ENCODE data around the gene EVX2. TPM values are rescaled to one million over a fixed set of nuclear protein-coding genes. Genes with fewer than 3 reads are reported as not detected.

EVX2 gene
- total and polyA plus RNA-seq, 2 of the 13 experiments (the other 11 are each of a cell fraction or from before 2014, with no cell fraction given): not detected

GRCh38 chr2:176104316-176105077 is 20.7 kb upstream of the EVX2 start (continued):
- TF ChIP-seq ZNF775 (CRISPR knock-in tag; IDR thresholded peaks at IDR 0.05; ENCODE audit: borderline replicate concordance): no peak

- in situ Hi-C loops (cut with HindIII; ENCODE audit: extremely low pct_ligation_motif_present, low pct_unique_long_range_greater_than_20kb): loop anchor here (10.0 kb wide), 1 partner anchor 1069 kb away; no protein-coding TSS in a partner anchor
- ChIA-PET CTCF (ENCODE audit: low intra/inter-chr PET ratio, low total read pairs) (no interaction called here), POLR2A (no interaction called here)
- Histone ChIP-seq H3K4me1 (ENCODE audit: insufficient read depth, low read length) (no peaks in the 10 kb centered on the region), H3K4me3 (replicated peaks in 1 of 3; ENCODE audit: insufficient read depth in 1 of 3, low read depth in 2 of 3, low read length in 3 of 3) (no peak overlapping the region), H2AFZ (ENCODE audit: low read length) (no peak overlapping the region), H4K20me1 (ENCODE audit: insufficient read depth, low read length) (no peaks in the 10 kb centered on the region; the same call in 1 of the 2 replicates), H3K9ac (ENCODE audit: insufficient read depth, low read depth, low read length) (no peak overlapping the region), H3K27ac (ENCODE audit: extremely low read length, insufficient read depth, low read length) (no peak overlapping the region), H3K79me2 (ENCODE audit: insufficient read depth, low read length) (no peaks in the 10 kb centered on the region), H3K27me3 (ENCODE audit: control insufficient read depth in 1 of 2, insufficient read depth in 2 of 2, low read length in 2 of 2) (peaks cover 31 to 90% of the 10 kb centered on the region in 2 experiments), H3K36me3 (replicated peaks in 1 of 2; ENCODE audit: control insufficient read depth in 1 of 2, insufficient read depth in 2 of 2, low read length in 2 of 2) (no peaks in the 10 kb centered on the region), H3K9me3 (ENCODE audit: low read length) (no peaks in the 10 kb centered on the region), H3K4me2 (ENCODE audit: low read depth, low read length) (no peak overlapping the region)
- BruUV-seq (replicated peaks): no TSS peak
- 27% methylated on average over 17 of the region's 17 CpGs for WGBS (ENCODE audit: low lambda C conversion rate)
- ATAC-seq (no peak), DNase-seq (ENCODE audit: low spot score) (no peak), FAIRE-seq (no peak)
- intact Hi-C loops (cut with micrococcal nuclease; ENCODE audit: unreplicated experiment): no loop called here
- TF ChIP-seq ZNF275 (CRISPR knock-in tag; IDR thresholded peaks at IDR 0.05; ENCODE audit: borderline replicate concordance) (no peak), ZNF761 (CRISPR knock-in tag; conservative IDR thresholded peaks at IDR 0.05) (no peak), ZNF253 (CRISPR knock-in tag; IDR thresholded peaks at IDR 0.05; ENCODE audit: borderline replicate concordance) (no peak), USF2 (IDR thresholded peaks at IDR 0.05; ENCODE audit: low read depth, low read length) (no peak), USF2 (CRISPR knock-in tag; IDR thresholded peaks at IDR 0.05; ENCODE audit: borderline replicate concordance) (no peak), EZH2 (conservative IDR thresholded peaks at IDR 0.05; ENCODE audit: low read depth, low read length) (peak; percentile 81)
These were observed 20.1 kb upstream of the EVX2 start for GRCh38 chr2:176103742-176104315.

Measured in HepG2 (cell line).